Hepatocyte (in vitro differentiated cells): ENCODE measurements around the gene BICD2.

Experiments
- CTCF ChIP-seq: fragments of 200-600 bp; sonication (generic); IDR thresholded peaks from 2 replicates; pipeline ENCODE4 v1.5.1; 2016; ENCODE audit warnings: antibody characterized with exemption, mild to moderate bottlenecking; ENCODE audit not compliant: poor library complexity
- EZH2 ChIP-seq: fragments of 200-600 bp; sonication (generic); IDR thresholded peaks from 2 replicates; pipeline ENCODE4 v1.6.1; 2016; ENCODE audit warnings: antibody characterized with exemption, mild to moderate bottlenecking, borderline replicate concordance

GRCh38 chr9:92730897-92731296, 33.7 kb downstream of the BICD2 start:
- TF ChIP-seq CTCF (no peak), EZH2 (no peak)
